Measurements from ENCODE around the gene HDGFL3.

DNA sequence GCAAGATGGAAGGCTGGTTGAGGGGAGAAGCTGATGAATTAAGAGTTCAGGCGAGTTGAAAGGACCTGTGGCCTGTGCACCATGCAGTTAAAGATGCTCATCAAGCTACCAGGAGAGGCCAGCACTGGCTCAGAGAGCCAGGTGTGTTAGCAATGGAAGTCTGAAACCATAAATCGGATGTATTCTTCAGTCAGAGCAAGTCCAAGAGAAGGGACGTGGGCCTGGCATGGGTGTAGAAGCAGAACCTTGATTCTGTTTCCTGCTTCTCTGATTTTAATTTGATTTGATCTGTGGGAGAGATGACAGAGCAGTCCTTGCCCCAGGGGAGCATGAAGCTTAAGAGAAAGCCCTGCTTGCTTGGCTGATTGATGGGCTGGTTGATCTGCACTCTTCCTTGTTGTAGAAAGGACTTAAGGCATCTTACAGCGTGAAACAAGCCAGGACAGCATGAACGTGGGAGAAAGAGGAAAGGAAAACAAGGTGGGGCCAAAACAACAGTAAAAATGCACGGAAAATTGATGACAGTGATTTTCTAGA is 89.3 kb downstream of the HDGFL3 start:
- TF ChIP-seq, protein P1, sequence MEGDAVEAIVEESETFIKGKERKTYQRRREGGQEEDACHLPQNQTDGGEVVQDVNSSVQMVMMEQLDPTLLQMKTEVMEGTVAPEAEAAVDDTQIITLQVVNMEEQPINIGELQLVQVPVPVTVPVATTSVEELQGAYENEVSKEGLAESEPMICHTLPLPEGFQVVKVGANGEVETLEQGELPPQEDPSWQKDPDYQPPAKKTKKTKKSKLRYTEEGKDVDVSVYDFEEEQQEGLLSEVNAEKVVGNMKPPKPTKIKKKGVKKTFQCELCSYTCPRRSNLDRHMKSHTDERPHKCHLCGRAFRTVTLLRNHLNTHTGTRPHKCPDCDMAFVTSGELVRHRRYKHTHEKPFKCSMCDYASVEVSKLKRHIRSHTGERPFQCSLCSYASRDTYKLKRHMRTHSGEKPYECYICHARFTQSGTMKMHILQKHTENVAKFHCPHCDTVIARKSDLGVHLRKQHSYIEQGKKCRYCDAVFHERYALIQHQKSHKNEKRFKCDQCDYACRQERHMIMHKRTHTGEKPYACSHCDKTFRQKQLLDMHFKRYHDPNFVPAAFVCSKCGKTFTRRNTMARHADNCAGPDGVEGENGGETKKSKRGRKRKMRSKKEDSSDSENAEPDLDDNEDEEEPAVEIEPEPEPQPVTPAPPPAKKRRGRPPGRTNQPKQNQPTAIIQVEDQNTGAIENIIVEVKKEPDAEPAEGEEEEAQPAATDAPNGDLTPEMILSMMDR (IDR thresholded peaks at IDR 0.05) = no peak
- no peak for TF ChIP-seq POLR2A (IDR thresholded peaks at IDR 0.05)
- no peak for TF ChIP-seq EP300 (IDR thresholded peaks at IDR 0.05)
- no peak for TF ChIP-seq POLR2AphosphoS5 (IDR thresholded peaks at IDR 0.05)
